Stomach (tissue), 4 donors: ENCODE measurements around the gene C1orf87.

Experiments
- CTCF ChIP-seq, 7 experiments: fragments of 450-650 bp in 4 of 7; fragments of 200-600 bp in 3 of 7; sonication (generic) in 3 of 7; IDR thresholded peaks; one replicate each; pipeline ENCODE4 v1.5.1; 2016 to 2019; ENCODE audit warnings: antibody characterized with exemption in 7 of 7, control low read depth in 2 of 7, mild to moderate bottlenecking in 1 of 7
- EP300 ChIP-seq: sonication (generic); formaldehyde crosslinking; IDR thresholded peaks from one replicate; pipeline ENCODE4 v1.6.1; 2017; ENCODE audit warnings: antibody characterized with exemption
- POLR2A ChIP-seq, 4 donors: fragments of 450-650 bp; IDR thresholded peaks; one replicate each; pipeline ENCODE4 v1.6.1; 2016; ENCODE audit warnings: antibody characterized with exemption in 4 of 4, control low read depth in 2 of 4, mild to moderate bottlenecking in 1 of 4, moderate library complexity in 1 of 4
- POLR2AphosphoS5 ChIP-seq, 3 donors: sonication (generic); formaldehyde crosslinking; IDR thresholded peaks; one replicate each; pipeline ENCODE4 v1.6.1; 2016; ENCODE audit warnings: antibody characterized with exemption in 3 of 3

DNA sequence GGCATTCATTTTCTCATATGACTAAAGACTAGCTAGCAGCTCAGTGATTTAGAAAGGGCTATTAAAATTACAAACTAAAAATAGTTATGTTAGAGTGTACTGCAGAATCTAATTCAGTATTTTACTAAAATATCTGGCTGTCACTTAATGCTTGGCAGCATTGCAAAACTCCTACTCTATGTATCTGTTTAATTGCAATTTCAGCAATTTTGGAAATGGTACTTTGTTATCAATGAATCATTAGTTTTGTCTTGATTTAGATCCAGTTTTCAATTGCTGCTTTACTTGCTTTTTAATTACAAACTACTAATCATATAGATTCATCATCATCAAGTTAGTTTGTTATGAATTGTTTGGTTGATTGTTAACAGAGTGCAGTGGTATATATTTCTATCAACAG is 19.2 kb downstream of the C1orf87 start:
- no peak for TF ChIP-seq CTCF (IDR thresholded peaks at IDR 0.05)
- no peak for TF ChIP-seq POLR2A (IDR thresholded peaks at IDR 0.05)
- no peak for TF ChIP-seq EP300
- TF ChIP-seq POLR2AphosphoS5 (IDR thresholded peaks at IDR 0.05): no peak
